Activated CD8-positive, alpha-beta memory T cell treated with anti-CD3 and anti-CD28 coated beads, Interleukin-2, amount 50 U/mL, for 24 hours (primary cell): Measurements from ENCODE around the gene GPC4.

Source experiments
- DNase-seq: peaks from one replicate; pipeline ENCODE4 v3.0.0-alpha.2; 2020; ENCODE audit errors: extremely low read depth

Gene GPC4

DNA sequence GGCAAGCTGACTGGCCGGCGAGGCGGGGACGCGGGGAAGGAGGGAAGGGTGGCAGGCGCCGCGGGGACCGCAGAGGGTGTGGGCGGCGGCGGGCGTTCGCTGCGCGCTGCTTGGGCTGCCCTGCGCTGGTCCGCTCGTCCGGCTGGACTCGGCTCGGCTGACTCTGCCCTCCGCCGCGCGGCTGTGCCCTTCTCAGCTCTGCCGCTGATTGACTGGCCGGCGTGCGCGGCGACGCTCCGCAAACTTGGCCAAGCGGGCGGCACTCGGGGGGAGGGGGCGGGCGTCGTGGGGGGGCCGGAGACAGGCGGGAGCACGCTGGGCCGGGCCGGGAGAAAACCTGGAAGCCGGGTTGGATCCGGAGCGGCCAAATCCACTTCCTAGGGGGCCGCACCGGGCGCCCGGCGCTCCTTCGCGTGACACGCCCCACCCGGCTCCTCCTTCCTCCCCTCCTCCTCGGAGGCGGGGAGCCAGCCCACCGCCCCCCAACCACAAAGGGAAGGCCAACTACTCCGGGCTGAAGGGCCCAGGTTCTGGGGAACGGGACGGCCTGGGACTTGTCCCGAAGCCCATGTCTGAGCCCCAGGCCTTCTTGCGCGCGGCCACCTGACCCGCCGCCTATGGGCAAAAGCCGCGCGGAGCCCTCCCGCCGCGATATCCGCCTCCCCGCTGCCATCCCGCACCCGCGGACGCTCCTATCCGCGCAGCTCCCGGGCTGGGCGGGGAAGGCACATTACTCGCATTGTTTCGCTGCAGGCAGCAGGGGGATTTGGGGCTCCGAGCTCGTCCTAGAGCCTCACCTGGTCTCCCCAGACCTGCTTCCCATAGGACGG lies at the start of gene GPC4:
GPC4 (minus strand) TSS at position 214 of the 830 bp plus-strand sequence. CDS start 524 bp downstream, outside the sequence.
- DNase-seq: no peak

DNA sequence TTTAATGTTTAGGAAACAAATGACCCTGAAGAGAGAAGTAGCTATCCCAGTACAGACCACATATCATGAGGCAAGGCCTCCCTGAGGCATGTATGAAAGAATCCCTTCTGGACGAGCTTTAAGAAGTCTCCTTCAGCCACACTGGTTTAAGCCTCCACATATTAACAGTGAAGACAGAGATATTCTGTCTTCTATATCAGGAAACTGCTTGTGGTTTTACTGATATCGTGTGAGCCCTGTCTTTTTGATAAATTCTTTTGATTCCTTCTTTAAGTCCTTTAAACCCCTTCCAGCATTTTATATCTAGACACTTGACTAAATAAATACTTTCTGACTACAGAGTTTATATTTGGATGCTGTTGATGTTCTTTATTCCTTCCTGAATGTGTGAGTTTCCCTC lies 45.9 kb upstream of the GPC4 start:
- DNase-seq: no peak

DNA sequence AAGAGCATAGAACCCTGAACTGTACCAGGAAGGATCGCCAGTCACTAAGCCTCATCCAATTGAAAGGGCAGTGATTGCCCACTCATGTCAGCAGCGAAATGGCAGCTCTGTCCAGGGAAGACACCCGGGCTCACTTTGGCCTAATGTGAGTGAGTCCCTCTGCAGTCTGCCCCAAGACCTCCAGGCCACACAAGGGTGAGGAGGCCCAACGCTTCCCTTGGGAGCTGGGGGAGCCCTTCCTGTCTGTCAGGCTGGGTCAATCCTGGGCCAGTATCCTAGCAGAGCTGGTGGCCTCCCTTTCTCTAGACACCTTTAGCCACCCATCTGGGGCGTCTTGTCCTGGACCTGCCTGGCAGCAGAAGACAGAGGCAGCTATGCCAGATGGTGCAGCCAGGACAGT lies 39.6 kb upstream of the GPC4 start:
- DNase-seq: no peak

DNA sequence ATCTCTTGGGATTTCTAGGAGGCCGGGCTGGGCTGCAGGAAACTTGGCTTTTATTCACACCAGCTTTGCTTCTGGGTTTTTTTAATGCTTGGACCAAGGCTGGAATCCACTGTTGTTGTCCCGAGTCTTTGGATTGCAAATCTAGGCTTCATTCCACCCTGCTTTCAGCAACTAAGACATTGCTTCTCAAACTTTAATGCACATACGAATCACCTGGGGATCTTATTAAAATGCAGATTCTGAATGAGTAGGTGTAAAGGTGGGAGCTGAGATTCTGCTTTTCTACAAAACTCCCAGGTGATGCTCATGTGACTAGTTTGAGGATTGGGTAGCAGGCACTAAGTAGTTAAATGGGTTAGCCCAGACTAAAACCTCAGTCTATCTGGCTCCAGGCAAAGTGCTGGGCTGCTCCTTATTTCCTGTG lies 39.2 kb upstream of the GPC4 start:
- no peak for DNase-seq

DNA sequence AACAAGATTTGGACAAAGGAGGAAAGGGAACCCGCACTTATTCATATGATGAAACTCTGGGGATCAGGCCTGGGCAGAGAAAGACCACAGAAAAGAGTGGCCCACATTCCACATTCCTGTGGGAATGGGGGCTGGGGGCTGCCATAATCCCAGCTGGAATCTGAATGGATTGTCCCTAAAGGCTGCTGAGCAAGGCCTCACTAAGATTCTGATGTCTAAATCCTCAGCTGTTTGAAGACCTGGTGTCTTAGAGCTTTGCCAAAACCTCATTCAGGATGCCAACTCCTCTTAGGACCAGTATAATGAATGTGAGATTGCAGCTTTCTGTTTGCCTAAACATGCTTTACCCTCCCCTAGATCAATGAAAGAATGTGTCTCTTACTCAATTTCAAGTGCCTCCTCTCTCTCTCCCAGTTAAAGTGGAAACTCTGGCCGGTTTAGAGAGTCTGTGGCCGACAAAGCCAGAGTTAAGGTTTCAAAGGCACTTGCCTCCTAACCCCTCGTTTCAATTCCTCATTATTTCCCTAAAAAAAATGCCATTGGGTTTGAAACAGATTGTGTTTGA lies 33.3 kb upstream of the GPC4 start:
- no peak for DNase-seq

DNA sequence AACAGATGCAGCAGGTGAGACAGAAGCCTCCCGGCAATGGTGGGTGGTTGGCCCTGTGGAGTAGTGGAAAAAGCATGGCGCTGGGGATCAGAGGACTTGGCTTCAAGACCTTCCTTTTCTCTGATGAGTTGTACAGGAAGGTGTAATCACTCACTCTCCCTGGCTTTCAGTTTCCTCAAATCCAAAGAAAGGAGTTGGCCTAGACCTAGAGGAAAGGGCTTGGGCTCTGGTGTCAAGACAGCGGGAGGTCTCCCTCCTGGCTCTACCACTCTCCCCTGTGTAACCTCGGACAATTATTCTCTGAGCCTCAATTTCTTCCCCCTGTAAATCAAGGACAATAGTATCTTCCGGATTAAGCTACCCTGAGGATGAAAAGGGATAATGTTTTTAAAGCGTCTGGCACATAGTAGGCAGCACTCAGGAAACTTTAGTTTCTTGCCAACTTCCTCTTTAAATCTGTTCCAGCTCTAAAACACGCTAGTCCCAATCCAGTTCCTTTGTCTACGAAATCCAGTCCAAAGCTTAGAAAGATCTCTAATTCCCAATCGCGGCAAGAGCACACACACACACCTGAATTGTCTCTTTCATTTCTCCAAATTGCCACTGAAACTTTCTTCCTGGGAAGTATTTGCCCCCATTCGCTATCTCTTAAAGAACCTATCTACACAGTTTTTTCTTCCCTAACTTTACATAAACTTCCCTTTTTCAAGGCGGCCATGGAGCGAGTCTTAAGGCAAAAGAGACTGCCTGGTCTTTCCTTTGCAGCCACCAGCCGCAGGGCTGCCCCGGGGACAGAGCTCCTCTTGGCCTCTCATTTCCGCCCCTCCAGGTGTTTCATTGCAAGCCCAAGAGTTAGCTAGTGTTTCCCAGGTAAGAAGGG lies 29.9 kb upstream of the GPC4 start:
- DNase-seq: no peak

DNA sequence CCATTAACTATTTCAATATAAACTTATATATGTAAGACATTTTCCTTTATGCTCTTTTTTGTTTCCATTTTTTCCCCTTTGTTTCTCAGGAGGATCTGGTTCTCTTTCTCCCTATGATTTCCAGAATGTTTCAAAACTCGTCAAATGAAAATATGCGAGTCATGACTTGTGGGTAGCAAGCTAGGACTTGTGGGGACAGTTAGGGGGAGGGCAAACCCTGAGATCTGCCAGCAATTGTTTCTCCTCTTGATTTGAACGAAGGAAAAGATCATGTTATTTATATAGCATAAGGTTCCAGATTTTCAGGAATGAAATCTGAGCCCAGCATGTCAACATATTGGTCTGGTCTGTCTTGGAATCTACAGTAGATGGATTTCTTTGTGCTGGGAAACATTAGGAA lies 28.9 kb upstream of the GPC4 start:
- DNase-seq: no peak

DNA sequence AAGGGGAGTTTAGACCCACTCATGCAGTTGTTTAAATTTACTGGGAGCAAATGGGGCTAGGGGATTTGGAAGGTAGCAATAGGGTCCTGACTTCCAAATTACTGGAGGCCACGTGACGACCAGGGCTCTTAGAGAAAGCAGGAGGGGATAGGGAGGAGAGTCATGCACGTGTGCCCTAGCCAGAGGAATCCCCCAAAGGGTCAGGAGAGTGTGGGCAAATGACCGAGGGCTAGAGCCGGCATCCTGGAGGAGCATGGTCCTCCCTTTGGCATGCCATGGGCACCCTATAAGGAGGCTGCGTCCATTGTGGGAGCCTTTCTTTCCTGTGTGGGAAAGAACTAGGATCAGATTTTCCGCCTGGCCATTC lies 25.5 kb upstream of the GPC4 start:
- DNase-seq: no peak

DNA sequence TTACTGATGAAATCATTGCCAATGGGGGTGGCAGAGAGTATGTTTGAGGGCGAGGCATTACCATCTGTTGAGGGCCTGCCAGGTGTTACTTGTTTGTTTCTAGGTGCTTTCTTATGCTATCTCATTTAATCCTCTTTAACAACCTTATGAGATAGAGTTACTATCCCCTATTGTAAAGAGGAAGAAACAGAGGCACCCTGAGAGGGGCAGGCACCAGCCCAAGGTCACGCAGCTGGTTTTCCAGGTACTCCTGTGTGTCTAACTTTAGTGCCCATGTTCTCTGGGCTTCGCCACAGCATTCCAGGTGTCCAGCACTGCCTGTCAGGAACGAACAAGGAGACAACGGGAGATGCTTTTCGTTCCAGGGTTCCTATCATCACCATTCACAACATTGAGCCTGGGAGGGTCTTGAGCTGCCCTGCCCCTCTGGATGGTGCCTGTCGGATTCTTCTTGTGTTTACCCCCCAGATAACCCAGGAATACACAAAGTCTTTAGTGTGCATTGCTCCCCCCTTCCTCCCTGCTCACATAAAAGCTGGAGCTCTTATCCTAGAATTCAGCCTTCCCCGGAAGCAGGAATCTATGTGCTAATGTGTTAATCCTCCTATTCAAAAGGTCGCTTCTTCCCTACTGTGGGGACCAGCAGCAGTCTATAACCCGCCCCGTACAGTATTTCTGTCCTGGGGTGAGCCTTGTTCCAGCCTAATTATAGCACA lies 24.9 kb upstream of the GPC4 start:
- DNase-seq: no peak

DNA sequence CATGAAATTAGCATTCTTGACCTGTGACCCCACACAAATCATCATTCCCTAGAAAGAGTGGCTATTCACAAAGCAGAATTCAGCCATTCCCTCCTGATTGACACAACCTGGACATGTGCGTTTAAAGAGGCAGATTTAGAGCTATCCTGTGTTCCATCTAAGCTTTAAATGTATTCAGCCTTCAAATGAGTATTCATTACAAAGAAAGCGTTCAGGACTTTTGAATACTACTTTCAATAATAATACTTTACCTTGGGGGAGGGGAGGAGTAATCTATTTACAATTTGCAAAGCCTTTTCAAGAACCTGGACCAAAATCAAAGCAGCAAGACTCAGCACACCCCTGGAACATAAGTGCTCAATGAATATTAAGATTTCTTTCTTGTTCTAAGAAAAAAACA lies 22.5 kb upstream of the GPC4 start:
- DNase-seq: no peak

DNA sequence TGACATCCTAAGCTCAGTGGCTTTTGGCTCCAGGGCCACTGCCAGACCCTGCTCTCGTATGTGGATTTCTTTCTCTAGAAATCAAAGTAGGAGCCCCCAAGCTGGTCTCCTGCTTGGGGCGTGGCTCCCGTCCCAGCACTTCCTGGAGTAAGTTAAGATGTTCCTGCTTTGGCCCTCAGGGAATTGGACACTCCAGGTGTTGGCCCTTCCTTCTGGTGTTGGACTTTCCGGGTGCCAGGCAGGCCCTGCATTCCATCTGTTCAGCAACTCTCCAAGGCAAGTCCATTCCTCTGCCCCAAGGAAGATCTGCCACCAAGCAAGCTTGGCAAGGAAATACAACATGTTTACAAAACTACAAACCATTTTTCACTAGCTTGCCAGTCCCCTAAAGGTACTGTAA lies 22.1 kb upstream of the GPC4 start:
- no peak for DNase-seq

DNA sequence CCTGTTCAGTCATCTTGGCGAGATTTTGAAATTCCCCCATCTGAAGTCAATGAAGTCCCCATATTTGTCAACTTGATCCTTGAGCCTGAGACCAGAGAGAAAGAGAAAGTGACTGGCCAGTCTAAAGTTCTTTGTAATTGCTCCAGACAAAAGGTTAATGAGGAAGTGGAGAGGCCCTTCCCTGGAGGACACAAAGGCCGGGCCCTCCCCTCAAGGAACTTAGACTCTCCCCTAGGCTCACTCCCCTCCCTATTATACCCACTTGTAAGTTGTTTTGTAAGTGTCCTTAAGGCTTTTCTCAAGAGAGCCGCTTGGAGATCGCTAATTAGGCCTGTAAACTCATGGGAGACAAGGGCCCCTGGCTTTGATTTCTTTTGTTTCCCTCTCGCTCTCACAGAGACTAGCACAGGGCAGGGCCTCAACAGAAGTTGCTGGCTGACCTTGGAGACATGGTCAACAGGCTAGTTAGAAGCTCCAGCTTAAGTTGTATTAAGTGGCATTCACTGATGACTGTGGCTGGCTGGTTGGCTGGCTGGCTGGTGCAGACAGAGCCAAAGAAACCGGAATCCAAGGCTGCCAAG lies 20.3 kb upstream of the GPC4 start:
- DNase-seq: no peak

DNA sequence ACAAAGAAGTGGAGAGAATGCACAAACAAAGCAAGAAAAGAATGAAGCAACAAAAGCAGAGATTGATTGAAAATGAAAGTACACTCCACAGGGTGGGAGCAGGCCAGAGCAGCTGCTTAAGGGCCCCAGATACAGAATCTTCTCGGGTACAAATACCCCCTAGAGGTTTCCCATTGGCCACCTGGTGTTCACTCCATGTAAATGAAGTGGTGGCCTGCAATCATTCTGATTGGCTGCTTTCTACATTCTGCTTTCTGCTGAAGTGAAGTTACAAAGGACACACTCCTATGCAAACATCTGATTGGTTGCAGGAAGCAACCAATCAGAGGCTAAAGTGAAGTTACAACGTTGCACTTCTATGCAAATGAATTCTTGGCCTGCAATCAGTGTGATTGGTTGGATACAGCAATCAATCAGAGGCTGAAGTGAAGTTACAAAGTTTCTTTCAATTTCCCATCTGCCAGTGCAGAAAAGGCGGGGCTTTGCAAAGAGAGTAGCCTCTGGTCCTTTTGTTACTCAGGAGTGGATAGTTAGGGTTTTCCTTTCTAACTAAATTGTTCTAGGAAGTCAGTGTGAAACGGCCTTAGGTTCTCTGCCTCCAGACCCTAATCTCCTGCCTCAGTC lies 19.0 kb upstream of the GPC4 start:
- no peak for DNase-seq

DNA sequence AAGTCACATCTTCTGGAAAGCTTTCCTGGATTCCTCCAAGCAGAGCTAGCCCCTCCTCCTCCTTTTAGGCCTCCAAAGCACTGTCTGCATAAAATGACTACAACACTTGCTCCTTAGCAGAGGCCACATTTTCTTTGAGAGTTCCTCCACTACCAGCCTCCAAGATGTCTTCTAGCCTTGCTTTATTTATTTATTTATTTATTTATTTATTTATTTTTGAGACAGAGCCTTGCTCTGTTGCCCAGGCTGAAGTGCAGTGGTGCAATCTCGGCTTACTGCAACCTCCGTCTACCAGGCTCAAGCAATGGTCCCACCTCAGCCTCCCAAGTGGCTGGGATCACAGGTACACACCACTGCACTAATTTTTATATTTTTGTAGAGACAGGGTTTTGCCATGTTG lies 4.6 kb upstream of the GPC4 start:
- no peak for DNase-seq

DNA sequence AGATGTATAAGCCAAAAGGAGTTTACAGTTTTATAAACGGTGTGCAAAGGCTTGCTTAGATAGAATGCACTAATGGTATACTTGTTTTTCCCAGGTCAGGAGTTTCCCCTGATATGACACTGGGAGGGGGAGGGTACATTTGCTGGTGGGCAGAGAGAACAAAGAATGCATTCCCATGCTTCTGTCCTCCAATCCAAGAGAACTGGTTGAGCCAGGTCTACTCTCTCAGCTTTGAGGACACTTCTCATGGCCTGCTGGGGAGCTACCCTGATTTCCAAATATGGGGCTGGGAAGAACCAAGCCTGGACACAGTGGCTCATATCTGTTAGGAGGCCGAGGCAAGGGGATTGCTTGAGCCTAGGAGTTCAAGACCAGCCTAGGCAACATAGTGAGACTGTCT lies 3.3 kb upstream of the GPC4 start:
- no peak for DNase-seq

DNA sequence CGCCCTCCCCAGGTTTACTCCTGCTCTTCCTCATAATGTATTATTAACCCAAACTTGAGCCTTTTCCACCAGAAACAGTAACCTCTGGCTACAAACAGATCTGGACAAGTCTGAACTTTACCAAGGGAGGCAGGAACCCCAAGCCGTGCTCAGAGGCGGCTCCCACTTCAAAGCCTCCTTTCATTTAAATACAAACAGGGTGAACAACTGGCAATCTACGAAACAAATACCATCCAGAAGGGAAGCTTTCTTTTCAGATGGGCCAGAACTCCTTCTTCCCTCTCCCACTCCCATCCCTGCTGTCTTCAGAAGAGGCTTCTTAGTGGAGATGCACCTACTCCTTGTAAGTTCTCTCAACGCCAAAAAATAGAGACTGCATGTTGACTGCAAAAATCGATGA lies 2.1 kb upstream of the GPC4 start:
- DNase-seq: no peak

DNA sequence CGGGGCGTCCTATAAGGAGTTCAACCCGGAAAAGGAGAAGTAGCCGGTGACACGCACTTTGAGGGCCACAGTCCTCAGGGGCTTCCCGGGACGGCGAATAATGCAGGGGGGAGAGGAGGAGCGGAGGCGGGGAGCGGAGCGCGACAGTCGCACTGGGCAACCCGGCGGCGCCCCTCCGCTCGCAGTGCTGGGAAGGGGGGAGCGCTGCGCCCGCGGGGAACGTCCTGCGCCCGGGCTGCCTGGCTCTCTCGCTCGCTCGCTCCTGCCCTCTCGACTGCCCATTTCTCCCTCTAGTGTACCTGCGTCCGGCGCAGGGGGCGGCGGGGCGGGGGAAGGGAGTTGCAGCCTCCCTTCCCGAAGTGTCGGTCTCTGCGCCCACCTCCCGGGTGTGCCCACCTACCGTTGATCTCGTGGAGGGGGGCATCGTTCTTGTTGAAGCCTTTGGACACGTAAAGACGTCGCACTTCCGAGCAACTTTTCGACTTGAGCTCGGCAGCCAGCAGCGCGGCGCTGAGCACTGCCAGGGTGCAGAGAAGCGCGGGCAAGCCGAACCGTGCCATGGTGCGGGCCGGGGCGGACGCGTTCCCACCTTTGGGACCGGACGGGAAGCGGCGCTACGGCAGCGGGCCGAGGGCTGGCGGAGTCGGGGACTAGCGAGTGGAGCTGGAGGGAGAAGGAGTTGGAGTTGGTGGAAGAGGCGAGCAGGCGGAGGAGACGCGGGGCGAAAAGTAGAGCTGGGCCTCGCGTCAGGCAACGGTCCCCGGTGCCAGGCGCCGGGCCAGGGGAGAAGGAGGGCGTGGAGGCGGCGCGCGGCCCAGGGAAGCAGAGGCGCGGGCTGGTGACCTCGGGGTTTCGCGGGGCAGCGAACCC lies 648 bp downstream of the GPC4 start:
- DNase-seq: no peak

DNA sequence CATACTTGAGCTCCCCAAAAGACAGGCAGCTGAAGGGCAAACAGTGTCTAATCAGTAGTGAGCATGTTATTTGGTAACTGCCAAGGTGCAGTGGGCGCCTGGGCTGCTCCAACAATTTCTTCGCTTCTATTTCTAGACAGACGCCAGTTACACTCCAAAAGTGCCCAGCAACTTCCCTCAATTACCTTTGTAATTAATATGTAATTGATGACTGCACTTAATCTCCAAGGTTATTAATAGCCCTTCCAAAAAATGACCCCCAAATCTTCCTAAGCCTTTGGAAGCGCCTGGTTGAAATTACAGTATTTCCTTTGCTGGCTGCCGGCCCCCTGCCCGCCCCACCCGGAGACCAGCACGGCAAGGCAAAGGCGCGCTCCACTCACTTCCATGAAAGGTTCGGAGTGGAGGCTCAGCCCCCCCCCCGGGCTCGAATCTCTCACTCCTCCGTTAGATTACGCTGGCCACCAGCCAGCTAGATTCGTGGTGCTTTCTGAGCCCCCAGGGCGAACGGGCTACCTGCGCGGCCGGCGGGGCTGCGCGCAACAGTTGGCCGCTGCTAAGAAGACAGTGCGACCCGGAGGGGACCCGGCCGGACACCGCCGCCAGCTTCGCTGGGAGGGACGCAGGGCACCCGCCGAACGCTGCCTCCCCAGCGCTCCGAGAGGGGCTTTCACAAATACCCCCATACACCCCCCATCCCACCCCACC lies 1.9 kb downstream of the GPC4 start:
- no peak for DNase-seq

DNA sequence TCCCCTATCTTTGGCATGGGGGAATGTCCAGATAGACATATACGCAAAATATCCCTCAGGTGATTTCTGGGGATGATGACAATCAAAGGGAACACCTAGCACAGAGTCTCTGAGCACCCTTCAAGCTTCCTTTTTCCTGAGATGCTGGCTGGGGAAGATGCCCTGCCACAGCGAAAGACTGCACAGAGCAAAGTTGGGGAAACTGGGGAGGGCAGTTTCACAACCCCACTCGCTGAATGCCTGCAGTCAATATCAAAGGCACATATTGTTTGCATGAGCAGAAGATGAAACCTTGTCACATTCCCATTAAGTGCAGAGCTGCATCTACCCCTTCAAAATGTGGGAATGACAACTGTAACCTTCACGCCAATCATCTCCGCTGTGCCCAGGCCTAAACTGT lies 2.6 kb downstream of the GPC4 start:
- no peak for DNase-seq

DNA sequence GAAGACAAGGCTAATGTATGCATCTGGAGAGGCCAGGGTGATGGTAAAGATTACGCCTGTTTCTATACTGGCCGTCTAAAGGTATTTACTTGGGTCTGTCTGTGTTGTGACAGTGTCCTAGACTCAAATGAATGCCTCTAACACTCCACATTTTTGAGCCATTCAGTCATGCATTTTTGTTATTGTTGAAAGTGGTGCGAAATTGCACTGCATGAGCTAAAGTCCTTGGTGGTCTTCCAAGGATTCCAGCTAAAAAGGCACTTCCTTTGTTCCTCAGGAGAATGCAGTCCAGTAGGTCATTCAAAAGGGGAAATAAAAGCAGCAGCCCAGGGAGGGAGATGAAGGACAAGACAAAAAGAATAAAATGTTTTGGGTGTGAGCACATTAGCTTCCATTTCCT lies 3.0 kb downstream of the GPC4 start:
- DNase-seq: no peak
